HEK293 (cell line): Measurements from ENCODE around the gene TBC1D5.

Experiments
- CTCF ChIA-PET: fragments of 350-600 bp; formaldehyde crosslinking; extraction: SDS; loops from one replicate; lab custom pipeline; 2021; ENCODE audit warnings: antibody characterized with exemption; lab: Yijun Ruan, JAX
- POLR2A ChIA-PET: fragments of 300-600 bp; formaldehyde crosslinking; extraction: SDS; loops from one replicate; lab custom pipeline; 2020; ENCODE audit warnings: antibody characterized with exemption, inconsistent platforms; lab: Yijun Ruan, JAX
- H3K27ac ChIP-seq: fragments of 200-500 bp; sonication (Bioruptor generic); 2 replicates; pipeline ENCODE4 v1.5.1; 2014; ENCODE audit warnings: low read depth, low read length, control low read depth, inconsistent platforms; ENCODE audit errors: extremely low read depth
- H3K36me3 ChIP-seq, 2 experiments: fragments of 200-500 bp in 1 of 2; sonication (Bioruptor generic) in 1 of 2; 1 replicate in 1 of 2; 2 replicates in 1 of 2; pipeline ENCODE4 v1.5.1; 2014 to 2017; ENCODE audit warnings: inconsistent platforms in 2 of 2, low read length in 2 of 2; ENCODE audit not compliant: control insufficient read depth in 2 of 2, insufficient read depth in 1 of 2
- H3K4me1 ChIP-seq: fragments of 200-500 bp; sonication (Bioruptor generic); 2 replicates; pipeline ENCODE4 v1.5.1; 2014; ENCODE audit warnings: mild to moderate bottlenecking, low read length, inconsistent platforms; ENCODE audit not compliant: control insufficient read depth, insufficient read depth
- H3K4me3 ChIP-seq: 2 replicates; pipeline ENCODE4 v1.5.1; 2011; ENCODE audit warnings: low read depth, mild to moderate bottlenecking, control low read depth, low read length, moderate library complexity
- H3K9me3 ChIP-seq: fragments of 200-500 bp; sonication (Bioruptor generic); 2 replicates; pipeline ENCODE4 v1.5.1; 2014; ENCODE audit warnings: low read depth, low read length, inconsistent platforms; ENCODE audit not compliant: control insufficient read depth, insufficient read depth
- KLF1 ChIP-seq: fragments of 450-650 bp; formaldehyde crosslinking; IDR thresholded peaks from 2 replicates; pipeline ENCODE4 v1.5.1; 2016; ENCODE audit warnings: missing biosample characterization, missing genetic modification characterization
- KLF10 ChIP-seq: fragments of 450-650 bp; IDR thresholded peaks from 2 replicates; pipeline ENCODE4 v1.5.1; 2018; ENCODE audit warnings: missing biosample characterization, mild to moderate bottlenecking, missing genetic modification characterization
- SP3 ChIP-seq: fragments of 450-650 bp; formaldehyde crosslinking; IDR thresholded peaks from 2 replicates; pipeline ENCODE4 v1.5.1; 2016; ENCODE audit warnings: missing biosample characterization, missing genetic modification characterization
- SP7 ChIP-seq: fragments of 450-650 bp; formaldehyde crosslinking; IDR thresholded peaks from 2 replicates; pipeline ENCODE4 v1.5.1; 2016; ENCODE audit warnings: missing biosample characterization, missing genetic modification characterization
- ZBTB11 ChIP-seq: fragments of 450-650 bp; formaldehyde crosslinking; conservative IDR thresholded peaks from 2 replicates; pipeline ENCODE4 v1.5.1; 2016; ENCODE audit warnings: low read depth, missing biosample characterization, missing genetic modification characterization
- ZBTB26 ChIP-seq: fragments of 450-650 bp; formaldehyde crosslinking; optimal IDR thresholded peaks from 2 replicates; pipeline ENCODE3; 2016; ENCODE audit warnings: missing biosample characterization, mild to moderate bottlenecking, missing genetic modification characterization
- ZNF2 ChIP-seq: fragments of 450-650 bp; formaldehyde crosslinking; IDR thresholded peaks from 2 replicates; pipeline ENCODE4 v1.5.1; 2016; ENCODE audit warnings: missing biosample characterization, missing genetic modification characterization
- ZNF24 ChIP-seq: fragments of 450-650 bp; formaldehyde crosslinking; IDR thresholded peaks from 2 replicates; pipeline ENCODE4 v1.5.1; 2016; ENCODE audit warnings: missing biosample characterization, missing genetic modification characterization
- ZNF266 ChIP-seq: fragments of 450-650 bp; formaldehyde crosslinking; IDR thresholded peaks from 2 replicates; pipeline ENCODE4 v1.5.1; 2016; ENCODE audit warnings: missing biosample characterization, missing genetic modification characterization, low read depth
- ZNF302 ChIP-seq: fragments of 450-650 bp; formaldehyde crosslinking; IDR thresholded peaks from 2 replicates; pipeline ENCODE4 v1.5.1; 2016; ENCODE audit warnings: missing biosample characterization, missing genetic modification characterization, low read depth
- ZNF366 ChIP-seq: fragments of 450-650 bp; formaldehyde crosslinking; conservative IDR thresholded peaks from 2 replicates; pipeline ENCODE4 v1.5.1; 2016; ENCODE audit warnings: missing biosample characterization, missing genetic modification characterization
- ZNF404 ChIP-seq: fragments of 450-650 bp; formaldehyde crosslinking; IDR thresholded peaks from 2 replicates; pipeline ENCODE4 v1.5.1; 2017; ENCODE audit warnings: missing biosample characterization, missing genetic modification characterization
- ZNF423 ChIP-seq: fragments of 450-650 bp; formaldehyde crosslinking; IDR thresholded peaks from 2 replicates; pipeline ENCODE4 v1.5.1; 2016; ENCODE audit warnings: missing biosample characterization, missing genetic modification characterization
- ZNF473 ChIP-seq: fragments of 450-650 bp; formaldehyde crosslinking; IDR thresholded peaks from 2 replicates; pipeline ENCODE4 v1.5.1; 2017; ENCODE audit warnings: missing biosample characterization, missing genetic modification characterization
- ZNF501 ChIP-seq: fragments of 450-650 bp; formaldehyde crosslinking; IDR thresholded peaks from 2 replicates; pipeline ENCODE4 v1.5.1; 2016; ENCODE audit warnings: missing biosample characterization, missing genetic modification characterization
- ZNF513 ChIP-seq: fragments of 450-650 bp; IDR thresholded peaks from 2 replicates; pipeline ENCODE4 v1.5.1; 2018; ENCODE audit warnings: missing biosample characterization, missing genetic modification characterization
- ZNF518A ChIP-seq: fragments of 450-650 bp; formaldehyde crosslinking; conservative IDR thresholded peaks from 2 replicates; pipeline ENCODE4 v1.5.1; 2016; ENCODE audit warnings: low read depth, missing biosample characterization, missing genetic modification characterization
- ZNF530 ChIP-seq: fragments of 450-650 bp; formaldehyde crosslinking; IDR thresholded peaks from 2 replicates; pipeline ENCODE4 v1.5.1; 2016; ENCODE audit warnings: low read depth, missing biosample characterization, missing genetic modification characterization
- ZNF561 ChIP-seq: fragments of 450-650 bp; IDR thresholded peaks from 2 replicates; pipeline ENCODE4 v1.5.1; 2018; ENCODE audit warnings: missing biosample characterization, missing genetic modification characterization, borderline replicate concordance
- ZNF580 ChIP-seq: fragments of 450-650 bp; formaldehyde crosslinking; IDR thresholded peaks from 2 replicates; pipeline ENCODE4 v1.5.1; 2016; ENCODE audit warnings: missing biosample characterization, missing genetic modification characterization
- ZNF777 ChIP-seq: fragments of 450-650 bp; formaldehyde crosslinking; IDR thresholded peaks from 2 replicates; pipeline ENCODE4 v1.5.1; 2017; ENCODE audit warnings: missing biosample characterization, missing genetic modification characterization, borderline replicate concordance
- ZNF792 ChIP-seq: fragments of 450-650 bp; formaldehyde crosslinking; IDR thresholded peaks from 2 replicates; pipeline ENCODE4 v1.5.1; 2016; ENCODE audit warnings: missing biosample characterization, missing genetic modification characterization
- TF ChIP-seq, protein P1 (sequence below): fragments of 450-650 bp; formaldehyde crosslinking; IDR thresholded peaks from 2 replicates; pipeline ENCODE4 v1.5.1; 2017; ENCODE audit warnings: missing biosample characterization, missing genetic modification characterization

TBC1D5 gene

GRCh38 chr3:17573396-17573795, 169.0 kb downstream of the TBC1D5 start:
- H3K4me1 ChIP-seq, result peaks cover 2% of the 10 kb centered on the region; the same call in 1 of the 2 replicates
- no peak overlapping the region for H3K4me3 ChIP-seq
- H3K27ac ChIP-seq, result no peak overlapping the region
- POLR2A ChIA-PET, result no interaction called here
- H3K9me3 ChIP-seq, result no peaks in the 10 kb centered on the region
- TF ChIP-seq ZBTB11 (tag by site-specific recombination) (no peak), ZNF2 (tag by site-specific recombination) (no peak), ZNF366 (tag by site-specific recombination) (no peak), ZNF777 (no peak), SP7 (tag by site-specific recombination) (no peak), ZNF561 (tag by site-specific recombination) (no peak), SP3 (tag by site-specific recombination) (no peak), ZNF404 (tag by site-specific recombination) (no peak), ZNF302 (tag by site-specific recombination) (no peak)
- CTCF ChIA-PET, result no interaction called here
- no peaks in the 10 kb centered on the region for H3K36me3 ChIP-seq

DNA sequence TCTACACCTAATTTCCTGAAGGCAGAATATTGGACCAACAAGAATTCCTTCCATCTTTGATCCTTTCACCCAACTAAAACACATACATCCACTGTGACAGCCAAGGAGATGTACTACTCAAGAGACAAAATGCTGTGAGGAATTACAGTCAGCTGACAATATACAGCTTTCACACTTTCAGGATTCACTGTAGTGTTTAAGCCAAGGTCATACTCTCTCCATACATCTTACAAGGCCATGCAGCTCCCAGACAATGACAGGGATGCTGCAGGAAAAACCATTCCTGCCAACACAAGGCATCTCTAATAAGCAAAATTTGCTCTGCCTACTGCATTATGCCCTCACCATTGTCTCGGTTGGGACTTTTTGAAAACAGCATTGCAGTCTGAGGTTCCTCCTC, 170.7 kb downstream of the TBC1D5 start:
- CTCF ChIA-PET, result interaction anchor here (0.9 kb wide), 1 partner anchor 74 kb away, joined by 3 read pairs; no protein-coding TSS in a partner anchor
- no peaks in the 10 kb centered on the region for H3K4me1 ChIP-seq
- no peak overlapping the region for H3K27ac ChIP-seq

More for the DNA sequence above, 170.7 kb downstream of the TBC1D5 start:
- POLR2A ChIA-PET, result no interaction called here
- no peaks in the 10 kb centered on the region for H3K9me3 ChIP-seq
- no peak overlapping the region for H3K4me3 ChIP-seq
- TF ChIP-seq ZNF266, result no peak
- no peak for TF ChIP-seq ZNF580
- no peak for TF ChIP-seq ZNF518A (tag by site-specific recombination)
- no peak for TF ChIP-seq KLF10 (tag by site-specific recombination)
- TF ChIP-seq KLF1 (tag by site-specific recombination), result no peak
- TF ChIP-seq ZNF473 (tag by site-specific recombination), result no peak
- TF ChIP-seq, protein P1, sequence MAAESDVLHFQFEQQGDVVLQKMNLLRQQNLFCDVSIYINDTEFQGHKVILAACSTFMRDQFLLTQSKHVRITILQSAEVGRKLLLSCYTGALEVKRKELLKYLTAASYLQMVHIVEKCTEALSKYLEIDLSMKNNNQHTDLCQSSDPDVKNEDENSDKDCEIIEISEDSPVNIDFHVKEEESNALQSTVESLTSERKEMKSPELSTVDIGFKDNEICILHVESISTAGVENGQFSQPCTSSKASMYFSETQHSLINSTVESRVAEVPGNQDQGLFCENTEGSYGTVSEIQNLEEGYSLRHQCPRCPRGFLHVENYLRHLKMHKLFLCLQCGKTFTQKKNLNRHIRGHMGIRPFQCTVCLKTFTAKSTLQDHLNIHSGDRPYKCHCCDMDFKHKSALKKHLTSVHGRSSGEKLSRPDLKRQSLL (tag by site-specific recombination), result no peak
- TF ChIP-seq ZBTB26 (tag by site-specific recombination), result no peak
- TF ChIP-seq ZNF530 (tag by site-specific recombination), result no peak
- TF ChIP-seq ZNF501 (tag by site-specific recombination), result no peak
- no peak for TF ChIP-seq ZNF423 (tag by site-specific recombination)
- no peak for TF ChIP-seq ZNF513 (tag by site-specific recombination)
- TF ChIP-seq ZNF792 (tag by site-specific recombination), result no peak
- TF ChIP-seq ZNF24 (tag by site-specific recombination), result no peak
- H3K36me3 ChIP-seq, result no peaks in the 10 kb centered on the region
